HL-60 (cell line): Measurements from ENCODE around the gene MRPL2.

Experiments used
- DNase-seq, 2 experiments: peaks; one replicate each; pipeline ENCODE4 v3.0.0-alpha.2; 2010 to 2020; ENCODE audit warnings: low read depth in 1 of 2, low spot score in 1 of 2
- H3K27ac ChIP-seq: fragments of 250-450 bp; sonication (Bioruptor Pico); replicated peaks from 2 replicates; pipeline ENCODE4 v1.5.1; 2020; ENCODE audit warnings: mild to moderate bottlenecking, moderate library complexity
- H3K27me3 ChIP-seq: fragments of 250-450 bp; sonication (Bioruptor Pico); 2 replicates; pipeline ENCODE4 v1.5.1; 2021; ENCODE audit warnings: mild to moderate bottlenecking, moderate library complexity; ENCODE audit not compliant: insufficient read depth, poor library complexity, severe bottlenecking
- H3K4me3 ChIP-seq: replicated peaks from 2 replicates; pipeline ENCODE4 v1.5.1; 2011; ENCODE audit warnings: mild to moderate bottlenecking, control low read depth, low read length; ENCODE audit not compliant: insufficient read depth
- CTCF ChIP-seq: IDR thresholded peaks from one replicate; pipeline ENCODE4 v1.5.1; 2011; ENCODE audit warnings: low read length, control low read depth, inconsistent platforms; ENCODE audit not compliant: insufficient read depth
- GABPA ChIP-seq: IDR thresholded peaks from 2 replicates; pipeline ENCODE4 v1.6.1; 2012; ENCODE audit warnings: low read depth
- POLR2AphosphoS5 ChIP-seq: IDR thresholded peaks from 2 replicates; pipeline ENCODE4 v1.6.1; 2012; ENCODE audit warnings: low read depth
- REST ChIP-seq: IDR thresholded peaks from 2 replicates; pipeline ENCODE4 v1.6.1; 2012; ENCODE audit warnings: low read depth; ENCODE audit not compliant: insufficient replicate concordance
- SPI1 ChIP-seq: IDR thresholded peaks from 2 replicates; pipeline ENCODE4 v1.6.1; 2012; ENCODE audit warnings: low read depth, mild to moderate bottlenecking, borderline replicate concordance

Gene MRPL2

GRCh38 chr6:43034190-43034525 lies 25.1 kb downstream of the MRPL2 start:
- no peak overlapping the region for H3K27ac ChIP-seq
- DNase-seq, result no peak
- H3K4me3 ChIP-seq, result no peak overlapping the region
- no peaks in the 10 kb centered on the region for H3K27me3 ChIP-seq
- no peak for TF ChIP-seq CTCF
- TF ChIP-seq POLR2AphosphoS5, result no peak
- TF ChIP-seq GABPA, result no peak
- no peak for TF ChIP-seq REST
- TF ChIP-seq SPI1, result no peak

- Histone ChIP-seq H3K27ac (no peak overlapping the region), H3K4me3 (no peak overlapping the region), H3K27me3 (no peaks in the 10 kb centered on the region)
- TF ChIP-seq SPI1, result no peak
- DNase-seq, result no peak
These were observed 25.6 kb downstream of the MRPL2 start for GRCh38 chr6:43033496-43034189.

GRCh38 chr6:43032326-43032725 lies 26.9 kb downstream of the MRPL2 start:
- no peak for DNase-seq
- Histone ChIP-seq H3K27me3 (no peaks in the 10 kb centered on the region), H3K4me3 (no peak overlapping the region), H3K27ac (no peak overlapping the region)
- TF ChIP-seq POLR2AphosphoS5, result no peak
- no peak for TF ChIP-seq SPI1
- no peak for TF ChIP-seq GABPA

- Histone ChIP-seq H3K4me3 (no peak overlapping the region), H3K27ac (no peak overlapping the region), H3K27me3 (no peaks in the 10 kb centered on the region)
- no peak for DNase-seq
- TF ChIP-seq GABPA (no peak), SPI1 (no peak), CTCF (no peak), POLR2AphosphoS5 (no peak), REST (no peak)
These were observed 30.1 kb downstream of the MRPL2 start for GRCh38 chr6:43029120-43029519.

- Histone ChIP-seq H3K27ac (no peak overlapping the region), H3K27me3 (no peaks in the 10 kb centered on the region), H3K4me3 (no peak overlapping the region)
- no peak for DNase-seq
- no peak for TF ChIP-seq POLR2AphosphoS5
- no peak for TF ChIP-seq CTCF
- no peak for TF ChIP-seq GABPA
- TF ChIP-seq SPI1, result no peak
- TF ChIP-seq REST, result no peak
These were observed 32.9 kb downstream of the MRPL2 start for GRCh38 chr6:43026365-43026764.
